ENCODE data around the gene PSMG4. TPM values are rescaled to one million over a fixed set of nuclear protein-coding genes. Genes with fewer than 3 reads are reported as not detected.

Gene PSMG4
- total RNA-seq, 2 experiments from 2014 or later = 12.3 to 12.8 TPM

DNA sequence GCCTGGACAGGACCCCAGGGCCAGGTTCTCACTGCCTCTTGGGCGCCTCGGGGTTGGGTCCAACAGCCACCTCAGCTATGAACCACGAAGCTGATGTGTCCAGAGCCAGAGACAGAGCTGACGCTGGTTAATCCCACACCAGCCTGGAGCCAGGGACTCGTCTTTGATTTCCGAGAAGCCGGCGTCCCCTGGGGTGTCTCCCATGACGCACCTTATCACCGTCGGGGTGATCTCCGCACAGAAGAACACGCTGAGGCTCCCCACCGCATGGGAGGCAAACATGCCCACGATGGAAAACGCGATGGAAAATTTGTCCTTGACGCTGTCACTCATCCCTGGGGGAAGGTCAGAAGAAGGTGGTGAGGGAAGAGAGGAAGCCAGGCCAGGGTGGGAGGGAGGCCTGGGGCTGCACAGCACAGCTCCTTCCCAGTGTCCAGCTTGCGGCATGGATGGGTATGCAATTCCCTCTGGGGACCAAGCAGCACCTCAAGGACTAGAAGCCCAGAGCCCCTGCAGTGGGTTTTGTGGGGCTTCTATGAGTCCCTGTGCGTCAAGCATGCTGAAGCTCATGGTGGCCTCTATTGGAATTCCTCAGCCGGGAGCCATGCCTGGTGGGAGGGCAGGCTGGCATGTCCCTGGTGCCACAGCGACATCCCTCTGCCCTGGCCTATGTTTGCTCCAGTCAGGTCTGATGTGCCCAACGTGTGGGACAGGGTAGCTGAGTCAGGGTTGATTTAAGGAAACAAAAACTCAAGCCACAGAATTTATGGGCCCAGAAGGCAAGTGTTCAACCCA, 25.1 kb downstream of the PSMG4 start:
- Mint-ChIP-seq H3K9me3 (no peaks in the 10 kb centered on the region), H3K27ac (no peak overlapping the region), H3K4me3 (no peak overlapping the region), H3K27me3 (no peaks in the 10 kb centered on the region), H3K4me1 (ENCODE audit: low read depth) (peaks cover 5% of the 10 kb centered on the region), H3K36me3 (ENCODE audit: low read depth) (peaks cover 9% of the 10 kb centered on the region)
- Histone ChIP-seq H3K9me3 (ENCODE audit: control insufficient read depth in 1 of 2, insufficient read depth in 1 of 2, low read length in 2 of 2) (no peaks in the 10 kb centered on the region), H3K4me1 (ENCODE audit: insufficient read depth, low read length) (no peaks in the 10 kb centered on the region), H3K27ac (ENCODE audit: low read depth in 1 of 2, low read length in 2 of 2) (no peak overlapping the region), H3K27me3 (ENCODE audit: control insufficient read depth in 1 of 2, insufficient read depth in 2 of 2, low read length in 2 of 2) (no peaks in the 10 kb centered on the region), H3K4me3 (ENCODE audit: low read length) (no peak overlapping the region), H3K36me3 (ENCODE audit: insufficient read depth, low read length) (no peaks in the 10 kb centered on the region)
- DNase-seq = peak in 1 of 14 experiments; percentile 22
- ChIA-PET POLR2A (interaction anchor here (0.6 kb wide), 1 partner anchor 962 kb away, joined by 3 read pairs; no protein-coding TSS in a partner anchor), CTCF (no interaction called here)
- intact Hi-C loops (cut with DNase I, micrococcal nuclease) = loop anchor here in 1 of 2 experiments (5.0 kb wide), 1 partner anchor 68 kb away; no protein-coding TSS in a partner anchor
- ATAC-seq (ENCODE audit: poor library complexity) = no peak
- no peak for TF ChIP-seq CTCF (IDR thresholded peaks at IDR 0.05)

DNA sequence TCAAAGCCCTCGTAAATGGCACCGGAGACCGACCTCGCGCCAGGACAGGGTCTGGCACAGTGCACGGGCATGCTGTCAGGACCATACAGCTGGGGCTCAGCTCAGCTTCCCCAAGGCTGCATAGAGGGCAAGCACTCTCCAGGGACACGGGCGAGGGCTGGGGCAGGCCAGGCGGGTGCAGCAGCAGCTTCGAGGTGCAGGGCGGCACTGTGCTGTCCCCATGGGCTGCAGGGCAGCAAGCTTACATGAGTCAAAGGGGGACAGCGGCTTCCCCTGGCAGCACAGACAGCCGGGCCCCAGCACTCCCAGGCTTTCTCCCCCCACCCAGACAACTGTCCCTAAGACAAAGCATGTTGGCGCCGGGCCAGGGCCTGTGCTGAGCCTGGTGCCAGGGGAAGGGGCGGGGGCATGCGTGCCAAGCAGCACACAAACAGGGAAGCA, 25.7 kb downstream of the PSMG4 start:
- Histone ChIP-seq H3K36me3 (ENCODE audit: insufficient read depth, low read length) (no peaks in the 10 kb centered on the region), H3K27ac (ENCODE audit: low read depth in 1 of 2, low read length in 2 of 2) (no peak overlapping the region), H3K27me3 (ENCODE audit: control insufficient read depth in 1 of 2, insufficient read depth in 2 of 2, low read length in 2 of 2) (no peaks in the 10 kb centered on the region), H3K9me3 (ENCODE audit: control insufficient read depth in 1 of 2, insufficient read depth in 1 of 2, low read length in 2 of 2) (no peaks in the 10 kb centered on the region), H3K4me1 (ENCODE audit: insufficient read depth, low read length) (no peaks in the 10 kb centered on the region), H3K4me3 (ENCODE audit: low read length) (no peak overlapping the region)
- H3K4me1 Mint-ChIP-seq (ENCODE audit: low read depth) = peaks cover 4% of the 10 kb centered on the region
- no peaks in the 10 kb centered on the region for H3K27me3 Mint-ChIP-seq
- H3K27ac Mint-ChIP-seq = peak overlapping the region; percentile 9
- intact Hi-C loops (cut with DNase I, micrococcal nuclease) = loop anchor here in 1 of 2 experiments (5.0 kb wide), 1 partner anchor 68 kb away; no protein-coding TSS in a partner anchor
- no peak for TF ChIP-seq CTCF (IDR thresholded peaks at IDR 0.05)
- no peak overlapping the region for H3K4me3 Mint-ChIP-seq
- POLR2A ChIA-PET = no interaction called here
- no peaks in the 10 kb centered on the region for H3K9me3 Mint-ChIP-seq
- DNase-seq (peak in 1 of 14 experiments; percentile 30), ATAC-seq (ENCODE audit: poor library complexity) (no peak)
- CTCF ChIA-PET = no interaction called here
- peaks cover 9% of the 10 kb centered on the region for H3K36me3 Mint-ChIP-seq (ENCODE audit: low read depth)

GRCh38 chr6:3285049-3285639, 26.4 kb downstream of the PSMG4 start:
- H3K4me3 Mint-ChIP-seq = no peak overlapping the region
- Histone ChIP-seq H3K4me1 (ENCODE audit: insufficient read depth, low read length) (no peaks in the 10 kb centered on the region), H3K36me3 (ENCODE audit: insufficient read depth, low read length) (no peaks in the 10 kb centered on the region), H3K27ac (ENCODE audit: low read depth in 1 of 2, low read length in 2 of 2) (no peak overlapping the region), H3K4me3 (ENCODE audit: low read length) (no peak overlapping the region), H3K27me3 (ENCODE audit: control insufficient read depth in 1 of 2, insufficient read depth in 2 of 2, low read length in 2 of 2) (no peaks in the 10 kb centered on the region), H3K9me3 (ENCODE audit: control insufficient read depth in 1 of 2, insufficient read depth in 1 of 2, low read length in 2 of 2) (no peaks in the 10 kb centered on the region)
- H3K9me3 Mint-ChIP-seq = no peaks in the 10 kb centered on the region
- POLR2A ChIA-PET = no interaction called here
- no peaks in the 10 kb centered on the region for H3K27me3 Mint-ChIP-seq
- H3K27ac Mint-ChIP-seq = peak overlapping the region; percentile 9
- CTCF ChIA-PET = interaction anchor here (1.2 kb wide), 1 partner anchor 447 kb away, joined by 5 read pairs; no protein-coding TSS in a partner anchor
- intact Hi-C loops (cut with DNase I, micrococcal nuclease) = no loop called here
- peaks cover 5% of the 10 kb centered on the region for H3K36me3 Mint-ChIP-seq (ENCODE audit: low read depth)
- DNase-seq = peak in 1 of 14 experiments; percentile 22
- H3K4me1 Mint-ChIP-seq (ENCODE audit: low read depth) = no peaks in the 10 kb centered on the region
- no peak for ATAC-seq (ENCODE audit: poor library complexity)
- no peak for TF ChIP-seq CTCF (IDR thresholded peaks at IDR 0.05)
